ENCODE measurements around the gene SIPA1L3. TPM values are rescaled to one million over a fixed set of nuclear protein-coding genes. Genes with fewer than 3 reads are reported as not detected.

The SIPA1L3 gene
- total and polyA plus RNA-seq, 9 of the 15 experiments (the other 6 are each of a cell fraction or from before 2014, with no cell fraction given): 0.01 to 6.1 (median 2.5) TPM

GRCh38 chr19:37990362-37990761, 83.4 kb downstream of the SIPA1L3 start:
- no peak overlapping the region for H3K4me2 ChIP-seq (ENCODE audit: insufficient read depth, low read length)
- no peaks in the 10 kb centered on the region for H3K79me2 ChIP-seq (ENCODE audit: control insufficient read depth, insufficient read depth, low read length)
- no TSS peak for BruUV-seq (replicated peaks)
- no peak overlapping the region for H3K27ac ChIP-seq (ENCODE audit: extremely low read depth, low read depth, low read length)
- in situ Hi-C loops (cut with MboI) (no loop called here), intact Hi-C loops (cut with micrococcal nuclease) (no loop called here)
- ATAC-seq (no peak), DNase-seq (ENCODE audit: extremely low read depth in 1 of 4, low spot score in 3 of 4) (no peak), FAIRE-seq (no peak)
- H3K9ac ChIP-seq (ENCODE audit: insufficient read depth in 1 of 2, low read depth in 2 of 2, low read length in 2 of 2): no peak overlapping the region
- no peaks in the 10 kb centered on the region; a peak in 1 of 5 replicates for H3K4me1 ChIP-seq (replicated peaks in 1 of 2; ENCODE audit: control insufficient read depth in 2 of 2, insufficient read depth in 2 of 2, low read length in 2 of 2)
- H3K9me1 ChIP-seq (ENCODE audit: control insufficient read depth, insufficient read depth, low read length): no peaks in the 10 kb centered on the region
- TF ChIP-seq ILK (tag; IDR thresholded peaks at IDR 0.05; ENCODE audit: borderline replicate concordance, low read depth) (no peak), NR4A1 (CRISPR knock-in tag; IDR thresholded peaks at IDR 0.05) (no peak), NR4A1 (tag; IDR thresholded peaks at IDR 0.05) (no peak), CTCF (IDR thresholded peaks at IDR 0.05 in 2 of 3, conservative IDR thresholded peaks at IDR 0.05 in 1 of 3; ENCODE audit: insufficient read depth in 2 of 3, low read depth in 1 of 3, low read length in 3 of 3) (peak in 1 of 3 experiments; percentile 23; a peak in 2 of 6 replicates), MNT (conservative IDR thresholded peaks at IDR 0.05) (no peak), SFPQ (IDR thresholded peaks at IDR 0.05; ENCODE audit: low read depth, low read length) (no peak), RAD21 (CRISPR knock-in tag; conservative IDR thresholded peaks at IDR 0.05 in 1 of 2, IDR thresholded peaks at IDR 0.05 in 1 of 2) (0 out of 4 replicates have a peak, but pooled peaks of 1 of the 2 experiments have one; percentile 8), CREB3 (tag; conservative IDR thresholded peaks at IDR 0.05; ENCODE audit: low read depth) (no peak), ATF7 (IDR thresholded peaks at IDR 0.05) (no peak)
- H3K9me3 ChIP-seq (replicated peaks; ENCODE audit: control insufficient read depth, insufficient read depth, low read depth, low read length): no peaks in the 10 kb centered on the region
- H3K4me3 ChIP-seq: no peak overlapping the region
- CTCF ChIA-PET (ENCODE audit: low intra/inter-chr PET ratio): no interaction called here
- H3K27me3 ChIP-seq (ENCODE audit: control insufficient read depth in 2 of 2, insufficient read depth in 2 of 2, low read length in 2 of 2): peaks cover 5 to 13% of the 10 kb centered on the region in 2 experiments; a peak in 3 of 5 replicates
- POLR2A ChIA-PET: interaction anchor here (0.6 kb wide), 1 partner anchor 9 kb away, joined by 3 read pairs; no protein-coding TSS in a partner anchor
- H2AFZ ChIP-seq (ENCODE audit: low read depth, low read length): no peak overlapping the region
- WGBS (ENCODE audit: insufficient coverage, low coverage, missing lambda C conversion rate): 15% methylated on average over 10 of the region's 10 CpGs
- H3K36me3 ChIP-seq (ENCODE audit: control insufficient read depth, insufficient read depth, low read length): no peaks in the 10 kb centered on the region
- H4K20me1 ChIP-seq (replicated peaks; ENCODE audit: control insufficient read depth, insufficient read depth, low read length): peaks cover 9% of the 10 kb centered on the region

All from K562 (cell line).